ENCODE data around the gene FAM78A.

DNA sequence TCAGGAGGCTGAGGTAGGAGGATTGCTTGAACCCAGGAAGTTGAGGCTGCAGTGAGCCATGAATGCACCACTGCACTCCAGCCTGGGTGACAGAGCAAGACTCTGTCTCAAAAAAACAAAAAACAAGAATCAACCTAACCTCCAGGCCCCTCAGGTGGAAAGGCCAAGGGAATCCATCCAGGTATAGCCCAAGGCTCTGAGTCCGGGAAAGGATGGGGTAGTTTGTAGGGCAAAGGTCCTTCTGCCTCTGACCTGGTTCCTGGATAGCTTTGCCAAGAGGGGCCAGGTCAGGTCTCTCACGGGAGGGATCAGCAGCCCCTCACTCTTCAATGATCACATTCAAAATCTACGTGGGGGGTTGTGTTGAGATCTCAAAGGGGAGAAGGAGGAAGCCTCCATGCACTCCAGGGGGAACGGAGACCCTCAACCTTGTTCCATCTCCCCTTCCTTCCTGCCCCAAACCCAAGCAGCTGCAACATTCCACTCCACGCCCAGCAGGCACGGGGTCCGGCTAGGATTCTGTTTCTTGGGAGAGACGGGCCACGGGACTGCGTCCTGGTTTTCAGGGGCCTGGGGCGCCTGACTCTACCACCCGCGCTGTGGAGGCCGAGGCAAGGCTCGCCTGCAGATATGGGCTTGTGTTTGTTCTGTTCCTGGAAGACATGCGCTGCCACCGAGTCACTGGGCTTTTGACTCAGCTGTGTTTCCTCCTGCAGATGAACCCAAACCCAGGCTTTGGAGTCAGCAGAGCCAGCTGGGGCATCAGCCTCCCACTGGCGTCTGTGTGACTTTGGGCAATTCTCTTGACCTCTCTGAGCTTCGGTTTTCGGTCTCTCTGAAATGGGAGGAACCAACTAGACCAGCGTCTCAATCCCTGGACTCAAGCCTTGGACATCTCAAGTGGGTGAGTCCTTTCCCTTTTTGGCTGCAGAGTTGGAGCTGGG, 48.7 kb upstream of the FAM78A start:
- TF ChIP-seq, protein P1, sequence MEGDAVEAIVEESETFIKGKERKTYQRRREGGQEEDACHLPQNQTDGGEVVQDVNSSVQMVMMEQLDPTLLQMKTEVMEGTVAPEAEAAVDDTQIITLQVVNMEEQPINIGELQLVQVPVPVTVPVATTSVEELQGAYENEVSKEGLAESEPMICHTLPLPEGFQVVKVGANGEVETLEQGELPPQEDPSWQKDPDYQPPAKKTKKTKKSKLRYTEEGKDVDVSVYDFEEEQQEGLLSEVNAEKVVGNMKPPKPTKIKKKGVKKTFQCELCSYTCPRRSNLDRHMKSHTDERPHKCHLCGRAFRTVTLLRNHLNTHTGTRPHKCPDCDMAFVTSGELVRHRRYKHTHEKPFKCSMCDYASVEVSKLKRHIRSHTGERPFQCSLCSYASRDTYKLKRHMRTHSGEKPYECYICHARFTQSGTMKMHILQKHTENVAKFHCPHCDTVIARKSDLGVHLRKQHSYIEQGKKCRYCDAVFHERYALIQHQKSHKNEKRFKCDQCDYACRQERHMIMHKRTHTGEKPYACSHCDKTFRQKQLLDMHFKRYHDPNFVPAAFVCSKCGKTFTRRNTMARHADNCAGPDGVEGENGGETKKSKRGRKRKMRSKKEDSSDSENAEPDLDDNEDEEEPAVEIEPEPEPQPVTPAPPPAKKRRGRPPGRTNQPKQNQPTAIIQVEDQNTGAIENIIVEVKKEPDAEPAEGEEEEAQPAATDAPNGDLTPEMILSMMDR (IDR thresholded peaks at IDR 0.05), result no peak
- TF ChIP-seq POLR2A (IDR thresholded peaks at IDR 0.05), result no peak
